IMR-90 (cell line): Measurements from ENCODE around the gene PARP6. TPM values are rescaled to one million over a fixed set of nuclear protein-coding genes. Genes with fewer than 3 reads are reported as not detected.

Experiments
- ATAC-seq: fragments of 200-7000 bp; cut with Tn5 transposase; 2 replicates; pipeline ENCODE4 v1.9.1; 2020; ENCODE audit warnings: low read depth, mild to moderate bottlenecking, moderate library complexity
- BruUV-seq: library from RNA; stranded (reverse); fragments of 400-500 nt; replicated peaks from 2 replicates; lab custom pipeline; 2021; lab: Mats Ljungman, UMichigan
- CTCF ChIA-PET: fragments of 300-600 bp; formaldehyde crosslinking; extraction: SDS; loops from one replicate; lab custom pipeline; 2021; ENCODE audit warnings: antibody characterized with exemption; lab: Yijun Ruan, JAX
- POLR2A ChIA-PET: fragments of 300-600 bp; sonication (Branson Sonifier 250); formaldehyde crosslinking; loops from one replicate; lab custom pipeline; 2022; ENCODE audit warnings: antibody characterized with exemption; ENCODE audit not compliant: unreplicated experiment; lab: Charles Lee
- DNase-seq: peaks from one replicate; pipeline ENCODE4 v3.0.0; 2013
- H2AFZ ChIP-seq: replicated peaks from 2 replicates; pipeline ENCODE3; 2013; ENCODE audit warnings: low read length, mild to moderate bottlenecking; ENCODE audit not compliant: poor library complexity
- H2AK5ac ChIP-seq: 2 replicates; pipeline ENCODE4 v1.6.1; 2013; ENCODE audit warnings: low read depth, low read length, inconsistent platforms
- H2AK9ac ChIP-seq: replicated peaks from 2 replicates; pipeline ENCODE3; 2013; ENCODE audit warnings: mild to moderate bottlenecking, low read depth, low read length, moderate library complexity; ENCODE audit not compliant: poor library complexity
- H2BK120ac ChIP-seq: 2 replicates; pipeline ENCODE4 v1.6.1; 2013; ENCODE audit warnings: low read depth, low read length, inconsistent platforms
- H2BK15ac ChIP-seq: 3 replicates; pipeline ENCODE4 v1.6.1; 2013; ENCODE audit warnings: low read depth, low read length, inconsistent platforms
- H2BK20ac ChIP-seq: 2 replicates; pipeline ENCODE4 v1.6.1; 2013; ENCODE audit warnings: low read depth, mild to moderate bottlenecking, inconsistent platforms, low read length, moderate library complexity
- H2BK5ac ChIP-seq: 2 replicates; pipeline ENCODE4 v1.6.1; 2013; ENCODE audit warnings: mild to moderate bottlenecking, low read depth, low read length, inconsistent platforms; ENCODE audit not compliant: poor library complexity, severe bottlenecking
- H3K14ac ChIP-seq: replicated peaks from 2 replicates; pipeline ENCODE4 v1.6.1; 2013; ENCODE audit warnings: low read depth, low read length, inconsistent platforms
- H3K18ac ChIP-seq: 2 replicates; pipeline ENCODE4 v1.6.1; 2013; ENCODE audit warnings: low read depth, low read length, control low read depth
- H3K23ac ChIP-seq: 2 replicates; pipeline ENCODE4 v1.6.1; 2013; ENCODE audit warnings: low read depth, low read length, inconsistent platforms
- H3K27ac ChIP-seq: 2 replicates; pipeline ENCODE4 v1.5.1; 2013; ENCODE audit warnings: mild to moderate bottlenecking, control low read depth, low read length; ENCODE audit not compliant: insufficient read depth
- H3K27me3 ChIP-seq: 2 replicates; pipeline ENCODE4 v1.6.1; 2013; ENCODE audit warnings: low read length; ENCODE audit not compliant: control insufficient read depth, insufficient read depth
- H3K36me3 ChIP-seq: 2 replicates; pipeline ENCODE4 v1.6.1; 2013; ENCODE audit warnings: low read length, mixed read lengths; ENCODE audit not compliant: control insufficient read depth, insufficient read depth
- H3K4ac ChIP-seq: 2 replicates; pipeline ENCODE4 v1.6.1; 2013; ENCODE audit warnings: low read depth, low read length, inconsistent platforms
- H3K4me1 ChIP-seq: 2 replicates; pipeline ENCODE4 v1.6.1; 2013; ENCODE audit warnings: low read length, mixed read lengths; ENCODE audit not compliant: control insufficient read depth, insufficient read depth
- H3K4me2 ChIP-seq: 2 replicates; pipeline ENCODE4 v1.6.1; 2013; ENCODE audit warnings: low read depth, mild to moderate bottlenecking, control low read depth, low read length, moderate library complexity
- H3K4me3 ChIP-seq: 2 replicates; pipeline ENCODE4 v1.5.1; 2013; ENCODE audit warnings: low read depth, mild to moderate bottlenecking, control low read depth, low read length, moderate library complexity; ENCODE audit not compliant: insufficient read depth
- H3K56ac ChIP-seq: 2 replicates; pipeline ENCODE4 v1.6.1; 2013; ENCODE audit warnings: low read length, inconsistent platforms; ENCODE audit not compliant: insufficient read depth; ENCODE audit errors: extremely low read depth
- H3K79me1 ChIP-seq, 2 experiments: 2 replicates each; pipeline ENCODE4 v1.6.1; 2013; ENCODE audit warnings: low read length in 2 of 2, inconsistent platforms in 1 of 2, low read depth in 1 of 2
- H3K9ac ChIP-seq: 2 replicates; pipeline ENCODE4 v1.6.1; 2013; ENCODE audit warnings: low read depth, low read length, control low read depth
- H3K9me1 ChIP-seq: 2 replicates; pipeline ENCODE4 v1.6.1; 2013; ENCODE audit warnings: low read length, inconsistent platforms; ENCODE audit not compliant: insufficient read depth
- H3K9me3 ChIP-seq: 2 replicates; pipeline ENCODE4 v1.6.1; 2013; ENCODE audit warnings: low read length; ENCODE audit not compliant: control insufficient read depth, insufficient read depth
- H4K20me1 ChIP-seq: 2 replicates; pipeline ENCODE4 v1.6.1; 2013; ENCODE audit warnings: low read length, inconsistent platforms; ENCODE audit not compliant: insufficient read depth
- H4K5ac ChIP-seq: 2 replicates; pipeline ENCODE4 v1.6.1; 2013; ENCODE audit warnings: mild to moderate bottlenecking, low read depth, low read length, control low read depth
- H4K8ac ChIP-seq, 2 experiments: 2 replicates each; pipeline ENCODE4 v1.6.1; 2013; ENCODE audit warnings: low read depth in 2 of 2, low read length in 2 of 2, control low read depth in 1 of 2, inconsistent platforms in 1 of 2
- H4K91ac ChIP-seq: 2 replicates; pipeline ENCODE4 v1.6.1; 2013; ENCODE audit warnings: low read depth, low read length, inconsistent platforms; ENCODE audit not compliant: insufficient read depth
- CEBPB ChIP-seq: IDR thresholded peaks from 2 replicates; pipeline ENCODE4 v1.6.1; 2012; ENCODE audit warnings: low read depth, low read length, improper control_type of control experiment
- CHD1 ChIP-seq: IDR thresholded peaks from 2 replicates; pipeline ENCODE4 v1.6.1; 2012; ENCODE audit warnings: low read depth, low read length, improper control_type of control experiment
- CTCF ChIP-seq: conservative IDR thresholded peaks from 2 replicates; pipeline ENCODE4 v1.5.1; 2012; ENCODE audit warnings: mild to moderate bottlenecking, low read depth, low read length, improper control_type of control experiment
- ELK1 ChIP-seq: fragments of 150-350 bp; IDR thresholded peaks from 2 replicates; pipeline ENCODE4 v1.6.1; 2016; ENCODE audit warnings: low read depth, mild to moderate bottlenecking, low read length, moderate library complexity, borderline replicate concordance
- FOS ChIP-seq: fragments of 150-350 bp; IDR thresholded peaks from 2 replicates; pipeline ENCODE4 v1.6.1; 2016; ENCODE audit warnings: low read depth, low read length
- MAFK ChIP-seq: IDR thresholded peaks from 2 replicates; pipeline ENCODE4 v1.6.1; 2012; ENCODE audit warnings: low read depth, low read length, improper control_type of control experiment
- MXI1 ChIP-seq: IDR thresholded peaks from 2 replicates; pipeline ENCODE4 v1.6.1; 2012; ENCODE audit warnings: low read depth, mild to moderate bottlenecking, low read length, moderate library complexity, borderline replicate concordance
- RAD21 ChIP-seq: IDR thresholded peaks from 2 replicates; pipeline ENCODE4 v1.6.1; 2012; ENCODE audit warnings: low read length, improper control_type of control experiment
- RCOR1 ChIP-seq: IDR thresholded peaks from 2 replicates; pipeline ENCODE4 v1.6.1; 2012; ENCODE audit warnings: mild to moderate bottlenecking, low read length, improper control_type of control experiment; ENCODE audit not compliant: insufficient replicate concordance
- RFX5 ChIP-seq: IDR thresholded peaks from 2 replicates; pipeline ENCODE4 v1.8.0; 2012; ENCODE audit warnings: low read depth, mild to moderate bottlenecking, low read length, moderate library complexity
- SMC3 ChIP-seq: fragments of 150-350 bp; IDR thresholded peaks from 2 replicates; pipeline ENCODE4 v1.6.1; 2016; ENCODE audit warnings: low read depth, mild to moderate bottlenecking, antibody characterized with exemption, low read length, moderate library complexity
- USF2 ChIP-seq: fragments of 150-350 bp; IDR thresholded peaks from 2 replicates; pipeline ENCODE4 v1.6.1; 2017; ENCODE audit warnings: mild to moderate bottlenecking, antibody characterized with exemption, low read length, low read depth
- WGBS, 2 experiments: methylation state at CpG; one replicate each; pipeline versions ENCODE4 v1.1.5 to v1.1.7; 2013; ENCODE audit warnings: missing lambda C conversion rate in 2 of 2; ENCODE audit not compliant: insufficient read length in 1 of 2; ENCODE audit errors: extremely low coverage in 2 of 2; 5-methylcytosine and 5-hydroxymethylcytosine counted together
- dilution Hi-C: fragments of 300-500 bp; cut with HindIII; formaldehyde crosslinking; loops from one replicate; pipeline ENCODE4 v1.14.3; 2018; ENCODE audit warnings: low sequenced_read_pairs; ENCODE audit not compliant: unreplicated experiment
- in situ Hi-C: fragments of 300-500 bp; cut with MboI; formaldehyde crosslinking; loops from 3 replicates; pipeline ENCODE4 v1.14.3; 2019; ENCODE audit warnings: low sequenced_read_pairs, inconsistent platforms, mixed read lengths
- intact Hi-C: fragments of 100-400 bp; cut with micrococcal nuclease; formaldehyde crosslinking; loops from 2 replicates; pipeline ENCODE4 v1.10.0; 2022
- polyA plus RNA-seq, 3 experiments: library from polyadenylated mRNA; depleted of rRNA; stranded (reverse); fragments of >200 nt; gene quantifications; 2 replicates each; pipeline ENCODE4 v1.2.3, GENCODE V29; 2012; ENCODE audit warnings: low replicate concordance in 1 of 3
- total RNA-seq: library from RNA; depleted of rRNA; stranded (reverse); fragments of >200 nt; gene quantifications from 2 replicates; pipeline ENCODE4 v1.2.3, GENCODE V29; 2012

PARP6 gene
- total and polyA plus RNA-seq, 2 of the 4 experiments (the other 2 are of a cell fraction), result 13.4 to 45.1 TPM

GRCh38 chr15:72222393-72222792, 50.0 kb downstream of the PARP6 start:
- H3K27ac ChIP-seq, result peak overlapping the region; percentile 26; the same call in 1 of the 2 replicates

More at GRCh38 chr15:72222393-72222792, 50.0 kb downstream of the PARP6 start:
- no peak overlapping the region for H3K4me2 ChIP-seq
- H2BK5ac ChIP-seq, result peak overlapping the region; percentile 31
- peaks cover 92% of the 10 kb centered on the region for H4K20me1 ChIP-seq
- POLR2A ChIA-PET, result no interaction called here
- no peak overlapping the region for H4K91ac ChIP-seq
- peaks cover 35% of the 10 kb centered on the region for H3K9me1 ChIP-seq
- H2AK5ac ChIP-seq, result no peak overlapping the region
- H2BK120ac ChIP-seq, result no peak overlapping the region
- peaks cover 47% of the 10 kb centered on the region for H3K36me3 ChIP-seq
- no TSS peak for BruUV-seq
- no peak overlapping the region for H3K18ac ChIP-seq
- H3K9me3 ChIP-seq, result no peaks in the 10 kb centered on the region
- H2AFZ ChIP-seq, result no peak overlapping the region
- TF ChIP-seq CHD1, result no peak
- no peak for TF ChIP-seq USF2
- TF ChIP-seq RAD21, result no peak
- TF ChIP-seq SMC3, result no peak
- TF ChIP-seq ELK1, result no peak
- peak; percentile 35; the same call in 1 of the 2 replicates for TF ChIP-seq CEBPB
- TF ChIP-seq CTCF, result no peak
- TF ChIP-seq MAFK, result no peak
- TF ChIP-seq RFX5, result no peak
- TF ChIP-seq RCOR1, result no peak
- no peak for TF ChIP-seq FOS
- TF ChIP-seq MXI1, result peak; percentile 48; the same call in 1 of the 2 replicates
- CTCF ChIA-PET, result interaction anchor here (1.5 kb wide), 1 partner anchor 10 kb away, joined by 3 read pairs; no protein-coding TSS in a partner anchor
- peaks cover 13 to 70% of the 10 kb centered on the region in 2 experiments for H3K79me1 ChIP-seq
- H3K27me3 ChIP-seq, result no peaks in the 10 kb centered on the region
- intact Hi-C loops, result no loop called here
- H2BK15ac ChIP-seq, result no peak overlapping the region
- 0 out of 2 replicates have a peak overlapping the region, but pooled peaks have one; percentile 1 for H3K4ac ChIP-seq
- H3K9ac ChIP-seq, result no peak overlapping the region
- no peak overlapping the region for H4K5ac ChIP-seq
- dilution Hi-C loops, result no loop called here
- H4K8ac ChIP-seq, result no peak overlapping the region
- peaks cover 33% of the 10 kb centered on the region for H3K4me1 ChIP-seq
- DNase-seq (no peak), ATAC-seq (0 out of 2 replicates have a peak, but pooled peaks have one; percentile 7)
- WGBS, 2 experiments, result 100% methylated on average over 1 of the region's 4 CpGs; no CpG with 5 or more reads in 1 of the 2 experiments
- no peak overlapping the region for H3K56ac ChIP-seq
- peak overlapping the region; percentile 48 for H3K23ac ChIP-seq
- peak overlapping the region; percentile 50 for H2AK9ac ChIP-seq
- H2BK20ac ChIP-seq, result no peak overlapping the region
- in situ Hi-C loops, result no loop called here
- peak overlapping the region; percentile 37; the same call in 1 of the 2 replicates for H3K14ac ChIP-seq
- no peak overlapping the region for H3K4me3 ChIP-seq
